ENCODE data around the gene MBTPS2.

DNA sequence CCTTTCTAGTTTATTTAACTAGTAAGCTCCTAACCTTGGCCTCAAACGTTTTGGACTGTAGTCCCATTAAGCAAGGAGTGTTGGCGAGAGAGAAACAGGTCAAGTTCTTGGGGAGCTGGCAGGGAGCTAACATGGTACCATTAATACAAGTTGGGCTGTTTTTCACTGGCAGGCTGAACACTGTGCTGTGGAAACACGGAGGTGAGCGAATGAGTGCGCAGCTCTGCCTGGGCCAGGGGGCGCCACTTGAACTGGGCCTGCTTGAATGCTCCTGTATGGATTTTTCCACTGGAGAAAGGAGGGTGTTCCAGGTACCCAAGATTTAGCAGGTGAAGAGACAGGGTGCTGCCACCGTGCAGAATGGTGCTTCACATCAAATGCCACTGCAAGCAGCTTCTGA lies 93.7 kb downstream of the MBTPS2 start:
- no peak for TF ChIP-seq POLR2A (IDR thresholded peaks at IDR 0.05; ENCODE audit: low read length)
- TF ChIP-seq GATA1 (IDR thresholded peaks at IDR 0.05; ENCODE audit: low read depth, low read length) = no peak
